ENCODE results near the gene LECT2.

GRCh38 chr5:135978212-135978631 lies 23.4 kb upstream of the LECT2 start:
- TF ChIP-seq CTCF (IDR thresholded peaks at IDR 0.05) (no peak), POLR2AphosphoS5 (IDR thresholded peaks at IDR 0.05) (no peak)
